ENCODE results near the gene TBC1D4.

TBC1D4 gene

GRCh38 chr13:75417656-75418055 lies 64.3 kb downstream of the TBC1D4 start:
- no peak for DNase-seq (ENCODE audit: low read depth)

- DNase-seq (ENCODE audit: low read depth): no peak
Observed at GRCh38 chr13:75417012-75417384, 65.0 kb downstream of the TBC1D4 start.

- DNase-seq (ENCODE audit: low read depth): no peak
Observed at GRCh38 chr13:75416327-75417011, 65.5 kb downstream of the TBC1D4 start.

- peak; percentile 43 for DNase-seq (ENCODE audit: low read depth)
Observed at GRCh38 chr13:75415694-75416093, 66.3 kb downstream of the TBC1D4 start.

GRCh38 chr13:75415171-75415570 lies 66.8 kb downstream of the TBC1D4 start:
- no peak for DNase-seq (ENCODE audit: low read depth)

- no peak for DNase-seq (ENCODE audit: low read depth)
Observed at GRCh38 chr13:75414036-75414827, 67.7 kb downstream of the TBC1D4 start.

- DNase-seq (ENCODE audit: low read depth): no peak
Observed at GRCh38 chr13:75411924-75412537, 69.9 kb downstream of the TBC1D4 start.

GRCh38 chr13:75410207-75410606 lies 71.8 kb downstream of the TBC1D4 start:
- no peak for DNase-seq (ENCODE audit: low read depth)

GRCh38 chr13:75407998-75408397 lies 74.0 kb downstream of the TBC1D4 start:
- DNase-seq (ENCODE audit: low read depth): no peak

- no peak for DNase-seq (ENCODE audit: low read depth)
Observed at GRCh38 chr13:75407473-75407872, 74.5 kb downstream of the TBC1D4 start.

- no peak for DNase-seq (ENCODE audit: low read depth)
Observed at GRCh38 chr13:75405976-75406703, 75.8 kb downstream of the TBC1D4 start.

GRCh38 chr13:75404726-75405125 lies 77.2 kb downstream of the TBC1D4 start:
- no peak for DNase-seq (ENCODE audit: low read depth)

GRCh38 chr13:75402787-75403186 lies 79.2 kb downstream of the TBC1D4 start:
- no peak for DNase-seq (ENCODE audit: low read depth)

- no peak for DNase-seq (ENCODE audit: low read depth)
Observed at GRCh38 chr13:75400775-75401174, 81.2 kb downstream of the TBC1D4 start.

- DNase-seq (ENCODE audit: low read depth): no peak
Observed at GRCh38 chr13:75399879-75400217, 82.1 kb downstream of the TBC1D4 start.

- DNase-seq (ENCODE audit: low read depth): no peak
Observed at GRCh38 chr13:75399168-75399878, 82.6 kb downstream of the TBC1D4 start.

GRCh38 chr13:75398072-75398471 lies 83.9 kb downstream of the TBC1D4 start:
- DNase-seq (ENCODE audit: low read depth): no peak

- DNase-seq (ENCODE audit: low read depth): no peak
Observed at GRCh38 chr13:75395901-75396300, 86.1 kb downstream of the TBC1D4 start.

- no peak for DNase-seq (ENCODE audit: low read depth)
Observed at GRCh38 chr13:75395066-75395465, 86.9 kb downstream of the TBC1D4 start.

- DNase-seq (ENCODE audit: low read depth): no peak
Observed at GRCh38 chr13:75393839-75394520, 88.0 kb downstream of the TBC1D4 start.

GRCh38 chr13:75391432-75392100 lies 90.4 kb downstream of the TBC1D4 start:
- DNase-seq (ENCODE audit: low read depth): no peak

All from non-pigmented ciliary epithelial cell (primary cell).